Measurements from ENCODE around the gene MAP7D3.

GRCh38 chrX:136221851-136222513 is 29.2 kb downstream of the MAP7D3 start:
- no peak for TF ChIP-seq CTCF (IDR thresholded peaks at IDR 0.05; ENCODE audit: low read length)
- TF ChIP-seq EZH2 (optimal IDR thresholded peaks at IDR 0.05; ENCODE audit: low read depth, low read length) = no peak
- no peak for TF ChIP-seq EZH2phosphoT487 (IDR thresholded peaks at IDR 0.05; ENCODE audit: low read length)
